NCI-H146 (cell line): ENCODE measurements around the gene MAT1A.

Experiments
- DNase-seq: peaks from one replicate; lab custom pipeline; 2025; lab: John Stamatoyannopoulos, UW

Gene MAT1A

DNA sequence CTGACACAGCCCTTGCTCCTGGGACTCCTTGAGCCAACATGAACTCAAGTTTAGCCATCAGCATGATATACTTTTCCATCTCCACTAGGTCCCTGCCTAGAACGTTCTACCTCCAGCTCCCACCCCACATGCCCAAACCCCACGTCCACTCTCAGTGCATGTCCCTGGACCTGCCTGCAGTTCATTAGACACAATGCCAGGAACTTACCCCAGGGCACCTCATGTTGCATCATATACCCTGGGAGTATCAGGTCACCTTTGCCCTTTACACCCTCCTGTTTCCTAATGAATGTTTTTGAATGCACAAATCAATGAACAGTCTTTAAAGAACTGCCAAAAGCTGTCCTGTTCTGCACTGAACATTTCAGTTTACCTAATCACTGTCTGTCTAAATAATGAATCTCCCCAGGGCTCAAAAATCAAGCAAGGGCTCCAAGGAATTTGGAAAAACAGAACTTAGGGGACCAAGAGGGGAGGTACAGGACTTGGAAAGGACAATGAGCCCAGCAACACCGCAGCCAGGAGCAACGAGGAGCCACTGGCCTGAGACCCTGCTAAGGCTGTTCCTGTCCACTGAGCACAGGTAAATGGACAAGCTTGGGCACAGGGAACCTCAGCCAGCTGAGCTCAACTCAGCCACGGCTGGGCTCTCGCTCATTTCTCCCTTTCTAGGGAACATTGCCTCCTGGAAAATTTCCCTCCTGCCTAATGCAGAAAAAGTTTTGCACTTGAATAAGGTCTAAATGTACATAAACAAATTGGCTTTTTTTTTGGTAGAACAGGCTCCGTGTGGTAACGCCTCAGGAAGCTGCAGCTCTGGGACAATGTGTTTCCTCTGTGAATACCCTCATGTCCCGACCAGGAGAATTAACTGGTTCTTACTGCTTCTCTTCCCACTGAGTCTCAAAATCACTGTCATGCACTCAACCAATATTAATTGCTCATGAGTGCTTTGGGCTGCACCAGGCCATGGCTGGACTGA lies 7.4 kb downstream of the MAT1A start:
- no peak for DNase-seq

DNA sequence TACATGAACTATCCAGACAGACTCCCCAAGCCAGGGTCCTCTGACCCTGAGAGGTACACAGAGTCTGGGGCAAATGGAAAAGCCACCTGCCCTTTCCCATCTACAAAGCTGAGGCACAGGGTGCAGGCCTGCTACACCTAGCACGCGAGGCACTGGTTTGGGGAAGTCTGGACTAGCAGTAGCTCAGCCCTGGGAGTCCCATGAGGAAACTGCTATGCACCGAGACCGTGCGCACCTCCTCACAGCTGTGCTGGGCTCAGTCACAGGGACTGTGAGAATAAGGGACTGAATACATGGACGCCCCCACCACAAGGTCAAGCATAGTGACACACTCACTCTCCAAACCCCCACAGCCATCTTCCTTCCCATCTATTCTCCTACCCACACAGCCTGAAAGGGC lies 8.2 kb downstream of the MAT1A start:
- no peak for DNase-seq

DNA sequence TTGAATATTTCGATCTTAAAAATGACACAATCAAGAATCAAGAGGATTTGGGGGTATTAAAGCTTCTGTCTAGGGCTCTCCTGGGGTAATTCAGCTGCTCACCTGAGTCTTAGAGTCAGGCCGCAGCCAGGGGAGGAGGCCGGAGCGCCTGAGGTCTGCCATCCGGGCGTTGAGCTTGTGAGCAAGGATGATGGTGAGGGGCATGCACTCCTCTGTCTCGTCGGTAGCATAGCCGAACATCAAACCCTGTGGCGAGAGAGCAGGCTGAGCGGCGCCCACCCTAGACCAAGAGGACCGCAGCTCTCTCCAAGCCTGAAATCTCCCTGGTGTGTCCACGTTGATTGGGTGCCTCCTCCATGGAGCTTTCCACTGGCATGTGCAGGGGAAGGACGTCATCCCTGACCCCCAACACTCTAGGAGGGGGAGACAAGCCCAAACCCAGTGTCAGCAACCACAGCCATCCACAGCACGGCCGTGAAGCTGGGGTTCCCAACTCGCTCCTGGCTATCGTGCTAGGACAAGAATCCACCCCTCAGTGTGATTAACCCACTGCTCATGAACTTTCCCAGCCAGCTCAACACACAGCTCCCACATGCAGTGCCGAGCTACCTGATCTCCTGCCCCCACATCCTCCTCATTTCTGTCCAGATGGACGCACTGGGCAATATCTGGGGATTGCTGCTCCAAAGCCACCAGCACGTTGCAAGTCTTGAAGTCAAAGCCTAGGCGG lies 9.2 kb downstream of the MAT1A start:
- no peak for DNase-seq

DNA sequence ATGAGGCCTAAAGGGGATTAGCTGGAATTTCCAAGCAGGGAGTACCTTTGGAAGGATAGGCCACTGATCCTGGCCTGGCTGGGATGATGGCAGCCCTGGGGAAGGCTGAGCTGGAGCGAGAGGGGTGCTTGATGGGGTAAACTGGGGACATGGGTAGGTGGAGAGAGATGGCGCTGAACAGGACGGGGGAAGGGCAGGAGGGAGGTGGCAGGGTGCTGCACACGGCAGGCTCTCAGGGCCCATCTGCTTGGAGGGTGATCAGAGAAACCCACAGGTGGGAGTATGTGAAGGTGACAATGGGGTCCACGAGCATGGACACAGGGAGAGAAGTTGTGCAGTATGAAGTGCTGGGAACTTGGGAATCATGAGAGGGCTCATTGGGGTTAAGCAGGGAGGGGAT lies 10.3 kb downstream of the MAT1A start:
- no peak for DNase-seq

DNA sequence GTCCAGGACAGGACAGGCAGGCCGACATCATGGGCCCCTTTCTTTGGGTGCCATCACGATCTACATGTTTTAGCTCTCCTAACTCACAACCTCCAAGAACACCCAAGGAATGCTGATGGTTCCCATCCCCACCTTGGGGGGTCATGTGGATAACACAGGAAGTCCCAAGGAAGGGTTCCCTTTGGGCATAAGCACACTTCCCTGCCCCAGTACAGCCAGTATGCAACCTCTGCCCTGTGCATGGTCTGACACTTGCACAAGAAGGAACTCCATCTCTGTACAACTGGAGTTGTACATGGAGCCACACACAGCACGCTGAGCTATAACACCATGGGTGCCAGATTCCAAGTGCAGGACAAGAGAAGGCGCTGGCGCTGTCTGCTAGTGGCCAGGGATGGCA lies 11.0 kb downstream of the MAT1A start:
- DNase-seq, result no peak

DNA sequence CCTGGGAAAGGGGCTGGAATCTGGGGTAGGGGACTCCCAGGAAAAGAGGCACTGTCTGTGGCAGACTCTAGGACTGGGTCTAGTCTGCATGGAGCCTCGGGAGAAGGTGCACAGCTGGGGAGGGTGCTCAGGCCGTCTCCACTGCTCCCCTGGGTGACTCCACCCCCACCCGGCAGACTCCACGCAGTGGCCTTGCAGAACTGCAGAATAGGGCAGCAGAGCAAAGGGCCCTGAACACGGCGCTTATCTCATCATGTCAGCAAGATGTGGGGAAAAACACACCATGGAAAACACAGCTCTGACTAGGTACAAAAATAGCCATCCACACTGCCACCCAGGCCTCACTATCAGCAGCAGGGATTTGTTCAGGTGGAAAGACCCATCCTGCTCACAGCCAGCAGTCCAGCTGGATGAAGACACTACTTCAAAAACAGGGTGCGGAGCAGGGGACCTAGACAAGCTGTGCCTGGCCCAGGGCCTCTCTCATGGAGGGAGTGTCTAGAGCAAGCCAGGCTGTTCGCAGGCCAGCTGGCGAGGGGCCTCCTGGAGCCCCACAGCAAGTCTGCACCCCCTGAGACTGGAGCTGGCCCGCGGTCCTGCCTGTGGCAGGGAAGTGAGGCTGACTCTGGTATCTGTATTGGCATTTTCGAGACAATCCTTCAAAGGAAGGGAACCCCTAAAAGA lies 11.7 kb downstream of the MAT1A start:
- no peak for DNase-seq

DNA sequence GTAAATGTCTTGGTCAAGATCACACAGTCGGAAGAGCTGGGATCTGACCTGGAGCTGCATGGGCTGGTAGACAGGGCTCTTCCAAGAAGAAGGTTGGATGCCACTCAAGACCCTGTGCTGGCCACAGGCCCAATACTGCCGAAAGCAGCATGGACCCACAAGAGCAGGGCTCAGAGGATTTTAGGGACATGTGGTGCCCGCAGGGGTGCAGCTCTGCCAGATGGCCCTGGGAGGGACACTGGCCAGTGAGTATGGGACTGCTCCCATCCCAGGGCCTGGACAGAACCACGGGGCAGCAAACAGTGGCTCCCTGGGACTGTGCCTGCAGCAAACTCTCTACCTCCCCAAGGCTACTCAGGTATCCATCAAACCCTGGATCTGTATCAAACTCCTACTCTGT lies 12.4 kb downstream of the MAT1A start:
- no peak for DNase-seq

DNA sequence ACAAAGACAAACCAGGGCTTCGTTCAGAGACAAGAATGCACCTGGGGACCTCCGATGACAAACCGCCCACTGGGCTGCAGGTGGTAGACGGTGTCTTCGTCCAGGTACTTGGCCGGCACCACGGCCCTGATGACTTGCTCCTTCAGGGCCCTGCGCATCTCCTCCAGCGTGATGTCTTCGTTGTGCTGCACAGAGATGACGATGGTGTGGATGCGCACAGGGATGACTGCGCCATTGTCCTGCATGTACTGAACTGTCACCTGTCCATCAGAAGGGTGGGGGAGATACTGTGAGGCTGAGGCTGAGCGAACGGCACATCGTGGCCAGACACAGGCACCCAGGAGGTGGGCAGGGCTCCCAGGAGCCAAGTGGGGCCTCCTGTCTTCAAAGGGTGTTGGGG lies 13.1 kb downstream of the MAT1A start:
- no peak for DNase-seq

DNA sequence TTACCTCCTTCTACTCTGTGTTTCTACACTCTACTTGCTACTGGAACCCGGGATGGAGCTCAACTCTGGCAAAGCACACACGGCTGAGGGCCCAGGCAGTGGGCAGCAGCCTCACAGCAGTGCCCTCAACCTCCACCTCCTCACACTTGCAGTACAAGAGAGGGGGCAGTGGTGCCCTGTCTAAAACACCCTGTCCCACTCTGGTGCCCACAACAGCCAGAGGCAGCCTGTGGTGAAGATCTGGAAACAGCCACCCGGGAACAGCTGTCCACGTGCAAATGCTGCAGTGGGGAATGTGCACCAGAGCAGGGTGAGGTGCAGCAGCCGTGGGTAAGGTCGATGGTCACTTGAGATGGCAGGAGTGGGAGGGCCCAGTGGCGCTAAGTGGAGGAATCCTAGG lies 13.7 kb downstream of the MAT1A start:
- DNase-seq, result no peak

DNA sequence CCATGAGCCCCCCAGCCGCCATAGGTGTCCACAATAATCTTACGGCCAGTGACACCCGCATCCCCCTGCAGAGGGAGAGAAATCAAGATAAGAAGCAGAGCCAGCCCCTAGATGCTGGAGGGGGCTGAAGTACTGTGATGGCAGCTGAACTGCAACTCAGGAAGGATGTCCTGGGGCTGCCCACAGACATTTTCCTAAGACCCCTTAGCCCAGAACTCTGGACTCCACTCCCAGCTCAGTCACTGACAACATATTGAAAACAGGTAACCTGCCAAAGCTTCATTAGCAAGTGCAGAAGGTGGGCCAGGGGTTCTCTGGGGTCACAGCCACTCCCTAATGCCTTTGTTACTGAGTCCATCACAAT lies 14.3 kb downstream of the MAT1A start:
- no peak for DNase-seq

DNA sequence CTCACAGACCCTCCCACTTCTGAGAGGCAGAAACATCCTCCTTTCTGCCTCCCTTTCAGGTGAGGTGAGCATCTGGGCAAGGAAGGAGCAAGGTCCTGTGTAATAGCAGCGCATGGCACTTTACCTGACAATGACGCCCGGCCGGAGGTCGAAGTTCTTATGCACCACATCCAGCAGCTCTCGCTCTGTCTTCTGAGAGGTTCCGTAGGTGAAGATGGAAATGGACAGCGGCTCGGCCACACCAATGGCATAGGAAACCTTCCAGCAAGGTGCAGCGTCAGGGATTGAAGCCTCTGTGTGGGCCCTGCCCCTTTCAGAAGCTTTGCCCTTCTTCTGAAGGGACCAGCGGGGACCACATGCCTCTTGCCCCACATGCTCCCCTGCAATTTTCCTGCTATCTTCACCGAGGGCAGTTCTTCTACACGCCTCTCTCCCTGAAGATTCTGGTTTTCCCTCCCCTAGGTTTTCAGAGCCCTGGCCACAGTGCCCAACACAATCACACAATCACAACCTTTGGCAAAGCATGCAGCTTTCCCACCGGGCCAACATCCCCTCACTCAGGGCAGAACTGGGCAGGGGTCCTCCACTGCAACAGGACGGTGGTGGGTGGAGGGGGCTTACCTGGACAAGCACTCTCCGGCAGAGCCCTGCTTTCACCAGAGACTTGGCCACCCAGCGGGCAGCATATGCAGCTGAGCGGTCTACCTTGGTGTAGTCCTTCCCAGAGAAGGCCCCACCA lies 14.9 kb downstream of the MAT1A start:
- no peak for DNase-seq

DNA sequence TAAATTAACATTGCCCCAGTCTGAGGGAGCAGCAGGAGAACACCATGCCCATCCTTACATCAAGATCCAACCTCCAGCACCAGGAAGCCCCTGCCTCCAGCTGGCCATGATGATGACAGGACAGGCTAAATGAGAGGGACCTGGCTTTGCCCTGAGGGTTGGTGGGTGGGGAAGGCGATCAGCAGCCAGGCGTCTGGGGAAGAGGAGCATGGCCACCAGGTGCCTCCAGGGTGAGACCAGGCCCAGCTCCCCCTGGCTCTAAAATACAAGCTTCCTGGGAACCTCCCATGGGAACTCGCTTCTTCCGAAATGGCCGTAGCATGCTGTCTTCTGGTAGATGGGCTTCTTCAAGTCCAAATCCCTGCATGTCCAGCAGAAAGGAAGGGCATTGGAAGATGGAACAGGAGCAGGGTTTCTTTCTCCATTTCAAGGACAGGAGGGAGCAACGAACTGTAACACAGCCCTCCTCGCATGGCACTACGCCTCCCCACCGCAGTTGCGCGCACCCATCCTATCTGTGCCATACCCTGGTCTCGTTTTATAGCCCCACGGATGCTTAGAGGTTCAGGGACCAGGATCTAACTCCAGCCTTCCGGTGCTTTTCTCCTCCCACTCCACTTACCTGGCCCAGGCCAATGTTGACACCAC lies 15.8 kb downstream of the MAT1A start:
- DNase-seq, result no peak

DNA sequence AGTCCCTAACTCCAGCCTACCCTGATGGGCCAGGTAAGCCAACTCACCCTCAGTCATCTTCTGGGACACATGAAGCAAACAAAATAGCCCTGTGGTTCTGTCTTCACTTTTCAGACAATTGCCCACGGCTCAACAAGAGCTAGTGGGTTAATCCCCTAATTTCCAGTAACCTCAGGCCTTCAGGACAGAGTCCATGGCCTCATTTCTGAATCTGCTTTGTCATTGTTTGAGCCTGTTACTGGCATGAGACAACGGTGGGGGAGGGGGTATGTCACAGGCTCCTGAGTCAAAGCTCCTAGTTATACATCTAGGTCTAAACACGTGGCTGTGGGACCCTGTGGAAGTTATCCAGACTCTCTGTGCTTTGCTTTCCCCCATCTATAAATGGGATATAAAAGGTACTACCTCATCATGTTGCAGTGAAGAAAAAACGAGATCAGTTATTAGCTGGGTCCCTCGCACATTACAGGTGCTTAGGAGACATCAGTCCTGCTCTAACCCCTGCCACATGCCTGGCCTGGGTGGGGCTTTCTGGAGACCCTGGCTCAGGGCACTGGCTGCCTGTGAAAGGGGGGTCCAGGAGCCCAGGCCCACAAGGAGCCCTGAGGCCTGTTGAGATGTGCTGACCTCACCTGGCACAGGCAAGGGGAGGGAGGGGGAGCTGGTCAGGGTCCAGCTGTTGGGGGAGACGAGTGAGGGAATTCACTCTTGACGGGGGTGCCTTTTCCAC lies 16.5 kb downstream of the MAT1A start:
- DNase-seq, result no peak

DNA sequence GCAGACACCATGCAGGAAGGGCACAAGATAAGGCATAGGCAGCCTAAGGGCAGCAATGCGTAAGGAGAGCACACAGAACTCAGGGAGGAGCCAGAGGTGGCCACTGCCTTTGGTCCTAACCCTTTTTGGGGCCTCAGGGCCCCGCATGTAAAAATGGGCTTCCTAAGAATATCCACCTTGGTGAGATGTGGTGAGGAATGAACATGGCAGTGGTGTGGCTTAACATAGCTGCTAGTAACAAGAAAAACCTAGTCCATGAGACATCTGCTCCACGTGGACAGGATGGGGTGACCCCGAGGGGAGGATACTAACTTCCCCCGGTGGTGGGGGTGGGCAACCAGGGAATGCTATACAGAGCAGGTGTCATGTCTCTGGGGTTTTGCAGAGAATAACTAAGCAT lies 18.0 kb downstream of the MAT1A start:
- no peak for DNase-seq

DNA sequence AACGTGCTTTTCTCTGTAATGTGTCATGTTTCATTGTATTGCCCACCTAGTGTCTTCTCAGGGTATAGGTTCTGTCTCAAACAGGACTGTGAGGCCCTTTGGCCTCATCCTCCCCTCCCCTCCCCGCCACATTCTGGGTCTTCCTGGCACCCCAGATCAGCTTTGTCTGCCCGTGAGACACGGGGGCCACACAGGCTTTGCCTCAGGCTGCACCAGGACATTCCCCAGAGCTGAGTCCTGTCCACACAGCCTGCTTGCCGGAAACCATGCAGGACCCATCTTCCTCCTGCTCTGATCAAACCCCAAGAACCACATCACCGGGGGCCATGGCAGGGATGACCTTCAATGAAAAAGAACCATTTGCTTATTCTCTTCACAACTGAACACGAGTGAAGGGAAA lies 18.6 kb downstream of the MAT1A start:
- no peak for DNase-seq

DNA sequence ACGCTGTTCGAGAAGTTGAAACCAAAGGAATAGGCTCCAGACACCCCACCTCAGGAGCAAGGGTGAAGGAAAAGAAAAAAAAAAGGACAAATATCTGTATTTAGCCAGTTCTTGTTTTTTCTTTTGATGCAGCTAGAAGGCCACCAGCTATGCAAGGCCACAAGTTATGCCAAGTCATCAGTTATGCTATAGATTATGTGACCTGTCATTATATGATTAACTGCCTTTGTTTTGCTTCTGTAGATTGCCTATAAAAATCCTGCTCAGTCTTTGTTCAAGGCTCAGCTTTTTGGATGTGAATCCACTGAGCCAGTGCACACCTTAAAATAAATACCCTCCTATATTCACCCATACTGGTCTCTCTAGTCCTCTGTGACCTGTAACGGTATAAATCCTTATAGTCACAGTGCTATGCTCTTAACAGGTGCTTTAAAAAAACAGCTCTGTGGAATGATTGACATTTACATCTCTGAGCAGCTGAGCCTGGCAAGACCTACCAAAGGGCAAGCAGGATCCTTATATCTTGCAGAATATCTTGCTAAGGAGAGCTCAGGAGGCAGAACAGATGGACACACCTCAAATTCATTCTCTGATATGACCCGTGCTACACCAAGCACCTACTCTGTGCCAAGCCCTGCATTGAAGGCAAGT lies 20.4 kb downstream of the MAT1A start:
- DNase-seq, result no peak

DNA sequence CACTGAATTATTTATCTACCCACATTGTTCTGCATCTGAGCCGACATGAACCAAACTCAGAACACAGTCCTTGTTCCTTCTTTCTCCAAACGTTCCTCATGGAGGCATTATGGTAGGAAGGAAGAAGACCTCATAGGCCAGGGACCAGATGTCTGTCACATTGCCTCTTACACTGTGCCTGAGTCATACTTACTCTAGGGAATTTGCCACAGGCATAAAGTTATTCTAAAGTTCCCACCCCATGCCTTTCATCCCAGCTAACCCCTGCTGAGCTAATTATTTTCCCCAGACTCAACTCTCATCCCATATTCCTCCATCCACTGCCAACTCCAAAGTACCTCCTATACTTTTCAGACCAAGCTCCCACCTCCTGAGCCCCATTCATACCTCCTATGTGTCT lies 21.2 kb downstream of the MAT1A start:
- no peak for DNase-seq

DNA sequence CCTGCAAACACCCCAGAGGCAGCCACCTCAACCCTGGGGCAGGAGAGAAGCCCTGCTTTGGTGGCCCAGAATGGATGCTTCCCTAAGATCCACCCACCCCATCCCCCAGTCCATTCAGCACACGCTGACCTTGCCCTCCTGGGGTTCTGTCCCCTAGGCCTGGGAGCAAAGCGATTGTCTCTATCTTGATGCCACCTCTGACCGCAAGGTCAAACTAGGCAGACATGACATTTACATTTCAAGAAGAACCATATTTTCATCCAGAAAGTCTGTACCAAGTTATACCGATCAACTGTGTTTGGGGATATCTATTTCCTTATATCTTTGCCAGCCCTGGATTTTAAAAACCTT lies 23.0 kb downstream of the MAT1A start:
- no peak for DNase-seq

DNA sequence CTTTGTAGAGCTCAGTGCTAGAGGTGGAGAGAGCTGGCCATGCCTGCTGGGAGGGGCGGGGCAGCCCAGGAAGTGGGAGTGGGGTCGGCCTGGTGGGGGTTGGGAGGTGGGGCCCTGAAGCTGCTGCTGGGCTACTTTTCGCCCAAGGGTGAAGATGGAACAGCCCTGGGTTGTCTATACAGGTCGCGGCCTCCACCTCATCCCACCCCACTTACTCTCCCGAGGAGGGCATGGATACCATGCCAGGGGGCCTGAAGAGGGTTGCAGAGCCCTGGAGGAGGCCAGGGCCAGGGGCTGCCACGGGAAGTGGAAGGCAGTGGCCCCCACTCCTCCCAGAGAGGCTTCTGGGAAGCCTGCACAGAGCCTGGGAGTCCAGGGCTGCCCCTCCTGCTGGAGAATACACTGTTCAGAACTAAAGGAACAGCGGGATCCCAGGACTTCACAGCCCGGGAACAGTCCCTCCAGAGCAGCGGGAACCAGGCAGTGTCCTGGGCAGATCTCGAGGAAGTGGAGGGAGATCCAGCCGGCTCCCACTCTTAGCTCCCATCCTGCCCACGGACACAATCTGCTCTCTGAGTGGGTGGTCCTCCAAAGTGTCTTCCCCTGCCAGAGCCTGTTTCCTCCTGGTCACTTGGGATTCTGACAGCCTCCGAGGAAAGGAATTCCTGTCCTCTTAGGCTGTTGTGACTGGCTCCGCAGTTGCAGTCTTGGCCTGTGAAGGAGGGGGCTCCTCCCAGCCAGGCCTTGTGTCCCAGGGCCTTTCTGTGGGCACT lies 23.5 kb downstream of the MAT1A start:
- DNase-seq, result no peak
